Measurements from ENCODE around the gene PPP1R15A. TPM values are rescaled to one million over a fixed set of nuclear protein-coding genes. Genes with fewer than 3 reads are reported as not detected.

The PPP1R15A gene
- total and polyA plus RNA-seq, 3 experiments from 2014 or later = 67.1 to 159 (median 69.3) TPM

- Mint-ChIP-seq H3K27me3 (no peaks in the 10 kb centered on the region), H3K27ac (peak overlapping the region in 1 of 8 donors; percentile 29), H3K9me3 (no peaks in the 10 kb centered on the region), H3K4me3 (no peak overlapping the region), H3K4me1 (peaks cover 0 to 4% (median 0%) of the 10 kb centered on the region in 3 donors), H3K36me3 (peaks cover 0 to 40% (median 0%) of the 10 kb centered on the region in 3 donors)
- Histone ChIP-seq H3K27ac (ENCODE audit: low read depth, low read length) (no peak overlapping the region), H3K36me3 (ENCODE audit: insufficient read depth, low read length) (peaks cover 9% of the 10 kb centered on the region), H3K9me3 (ENCODE audit: low read length) (no peaks in the 10 kb centered on the region), H3K4me3 (ENCODE audit: low read length) (no peak overlapping the region), H3K27me3 (ENCODE audit: insufficient read depth, low read length, poor library complexity, severe bottlenecking) (no peaks in the 10 kb centered on the region), H3K4me1 (ENCODE audit: insufficient read depth, low read length) (no peaks in the 10 kb centered on the region)
- DNase-seq = no peak
- ChIA-PET POLR2A (no interaction called here), CTCF (no interaction called here)
Observed at GRCh38 chr19:48922548-48923490, 50.6 kb downstream of the PPP1R15A start.

GRCh38 chr19:48925240-48925843, 53.1 kb downstream of the PPP1R15A start:
- no peak overlapping the region for H3K27ac Mint-ChIP-seq
- peaks cover 0 to 23% (median 0%) of the 10 kb centered on the region in 3 donors for H3K36me3 Mint-ChIP-seq
- ChIA-PET CTCF (no interaction called here), POLR2A (no interaction called here)
- no peaks in the 10 kb centered on the region for H3K27me3 Mint-ChIP-seq
- peaks cover 0 to 4% (median 0%) of the 10 kb centered on the region in 3 donors for H3K4me1 Mint-ChIP-seq
- no peak for DNase-seq
- H3K9me3 Mint-ChIP-seq = no peaks in the 10 kb centered on the region
- no peaks in the 10 kb centered on the region for H3K9me3 ChIP-seq (ENCODE audit: low read length)
- no peak overlapping the region for H3K4me3 Mint-ChIP-seq
- no peak overlapping the region for H3K4me3 ChIP-seq (ENCODE audit: low read length)
- H3K27ac ChIP-seq (ENCODE audit: low read depth, low read length) = no peak overlapping the region
- H3K4me1 ChIP-seq (ENCODE audit: insufficient read depth, low read length) = no peaks in the 10 kb centered on the region
- no peaks in the 10 kb centered on the region for H3K27me3 ChIP-seq (ENCODE audit: insufficient read depth, low read length, poor library complexity, severe bottlenecking)
- no peaks in the 10 kb centered on the region for H3K36me3 ChIP-seq (ENCODE audit: insufficient read depth, low read length)

Other genes starting within 250 kb of the PPP1R15A start
Only the 30 nearest of the 32 such genes appear.
- 10 to 100 TPM; 10.9 to 12.1 TPM for gene DBP, start 235.0 kb upstream of the PPP1R15A start, total RNA-seq
- gene DBP, start 235.0 kb upstream of the PPP1R15A start, polyA plus RNA-seq = 84.1 TPM
- 10 to 100 TPM; 12.7 to 13.0 TPM for gene CA11, start 226.2 kb upstream of the PPP1R15A start, total RNA-seq
- 8.3 TPM for gene CA11, start 226.2 kb upstream of the PPP1R15A start, polyA plus RNA-seq
- under 1 TPM; 0.11 to 0.33 TPM for gene NTN5, start 199.4 kb upstream of the PPP1R15A start, total RNA-seq
- not detected for gene NTN5, start 199.4 kb upstream of the PPP1R15A start, polyA plus RNA-seq
- gene FUT2, start 176.4 kb upstream of the PPP1R15A start, total RNA-seq = not detected
- 0.33 TPM for gene FUT2, start 176.4 kb upstream of the PPP1R15A start, polyA plus RNA-seq
- gene MAMSTR, start 152.7 kb upstream of the PPP1R15A start, total RNA-seq = under 1 TPM; 0.68 to 0.69 TPM
- gene MAMSTR, start 152.7 kb upstream of the PPP1R15A start, polyA plus RNA-seq = 0.40 TPM
- under 1 TPM; 0.20 to 0.22 TPM for gene RASIP1, start 131.8 kb upstream of the PPP1R15A start, total RNA-seq
- 0.09 TPM for gene RASIP1, start 131.8 kb upstream of the PPP1R15A start, polyA plus RNA-seq
- gene IZUMO1, start 125.5 kb upstream of the PPP1R15A start, total RNA-seq = not detected
- gene IZUMO1, start 125.5 kb upstream of the PPP1R15A start, polyA plus RNA-seq = not detected
- gene FUT1, start 119.8 kb upstream of the PPP1R15A start, total RNA-seq = under 1 TPM; 0.09 TPM
- gene FUT1, start 119.8 kb upstream of the PPP1R15A start, polyA plus RNA-seq = not detected
- gene FGF21, start 116.9 kb upstream of the PPP1R15A start, total RNA-seq = not detected
- not detected for gene FGF21, start 116.9 kb upstream of the PPP1R15A start, polyA plus RNA-seq
- 10 to 100 TPM; 61.9 to 62.6 TPM for gene BCAT2, start 61.4 kb upstream of the PPP1R15A start, total RNA-seq
- 31.8 TPM for gene BCAT2, start 61.4 kb upstream of the PPP1R15A start, polyA plus RNA-seq
- gene HSD17B14, start 35.9 kb upstream of the PPP1R15A start, total RNA-seq = under 1 TPM; 0.18 to 0.37 TPM
- 1.1 TPM for gene HSD17B14, start 35.9 kb upstream of the PPP1R15A start, polyA plus RNA-seq
- 1 to 10 TPM; 2.5 to 4.1 TPM for gene PLEKHA4, start 3.8 kb upstream of the PPP1R15A start, total RNA-seq
- 2.7 TPM for gene PLEKHA4, start 3.8 kb upstream of the PPP1R15A start, polyA plus RNA-seq
- gene TULP2, start 26.3 kb downstream of the PPP1R15A start, total RNA-seq = not detected
- not detected for gene TULP2, start 26.3 kb downstream of the PPP1R15A start, polyA plus RNA-seq
- gene NUCB1, start 27.9 kb downstream of the PPP1R15A start, total RNA-seq = 10 to 100 TPM; 86.8 to 93.3 TPM
- gene NUCB1, start 27.9 kb downstream of the PPP1R15A start, polyA plus RNA-seq = 147 TPM
- under 1 TPM; 0.42 to 0.53 TPM for gene DHDH, start 61.3 kb downstream of the PPP1R15A start, total RNA-seq
- 0.31 TPM for gene DHDH, start 61.3 kb downstream of the PPP1R15A start, polyA plus RNA-seq
- 100 to 1,000 TPM; 315 to 331 TPM for gene BAX, start 82.5 kb downstream of the PPP1R15A start, total RNA-seq
- gene BAX, start 82.5 kb downstream of the PPP1R15A start, polyA plus RNA-seq = 79.5 TPM
- gene FTL, start 92.9 kb downstream of the PPP1R15A start, total RNA-seq = 1,000 to 10,000 TPM; 1,478 to 1,489 TPM
- gene FTL, start 92.9 kb downstream of the PPP1R15A start, polyA plus RNA-seq = 4,521 TPM
- gene GYS1, start 120.9 kb downstream of the PPP1R15A start, total RNA-seq = 10 to 100 TPM; 38.2 to 38.9 TPM
- gene GYS1, start 120.9 kb downstream of the PPP1R15A start, polyA plus RNA-seq = 31.5 TPM
- 100 to 1,000 TPM; 147 to 159 TPM for gene RUVBL2, start 121.5 kb downstream of the PPP1R15A start, total RNA-seq
- 67.9 TPM for gene RUVBL2, start 121.5 kb downstream of the PPP1R15A start, polyA plus RNA-seq
- not detected for gene LHB, start 144.7 kb downstream of the PPP1R15A start, total RNA-seq
- not detected for gene LHB, start 144.7 kb downstream of the PPP1R15A start, polyA plus RNA-seq
- gene CGB3, start 151.9 kb downstream of the PPP1R15A start, total RNA-seq = not detected
- not detected for gene CGB3, start 151.9 kb downstream of the PPP1R15A start, polyA plus RNA-seq
- not detected for gene CGB2, start 159.5 kb downstream of the PPP1R15A start, total RNA-seq
- gene CGB2, start 159.5 kb downstream of the PPP1R15A start, polyA plus RNA-seq = not detected
- gene CGB1, start 164.5 kb downstream of the PPP1R15A start, total RNA-seq = not detected
- not detected for gene CGB1, start 164.5 kb downstream of the PPP1R15A start, polyA plus RNA-seq
- not detected for gene CGB5, start 171.4 kb downstream of the PPP1R15A start, total RNA-seq
- not detected for gene CGB5, start 171.4 kb downstream of the PPP1R15A start, polyA plus RNA-seq
- not detected for gene CGB8, start 176.7 kb downstream of the PPP1R15A start, total RNA-seq
- not detected for gene CGB8, start 176.7 kb downstream of the PPP1R15A start, polyA plus RNA-seq
- gene CGB7, start 185.3 kb downstream of the PPP1R15A start, total RNA-seq = not detected
- not detected for gene CGB7, start 185.3 kb downstream of the PPP1R15A start, polyA plus RNA-seq
- not detected for gene NTF4, start 192.4 kb downstream of the PPP1R15A start, total RNA-seq
- gene NTF4, start 192.4 kb downstream of the PPP1R15A start, polyA plus RNA-seq = not detected
- gene KCNA7, start 200.3 kb downstream of the PPP1R15A start, total RNA-seq = not detected
- gene KCNA7, start 200.3 kb downstream of the PPP1R15A start, polyA plus RNA-seq = not detected
- gene SNRNP70, start 213.0 kb downstream of the PPP1R15A start, total RNA-seq = 100 to 1,000 TPM; 210 to 221 TPM
- gene SNRNP70, start 213.0 kb downstream of the PPP1R15A start, polyA plus RNA-seq = 66.2 TPM
- gene LIN7B, start 241.9 kb downstream of the PPP1R15A start, total RNA-seq = 1 to 10 TPM; 4.0 to 5.1 TPM
- gene LIN7B, start 241.9 kb downstream of the PPP1R15A start, polyA plus RNA-seq = 8.1 TPM

All from CD8-positive, alpha-beta memory T cell (primary cell).